K562 (cell line): ENCODE results near the gene CFP. TPM values are rescaled to one million over a fixed set of nuclear protein-coding genes. Genes with fewer than 3 reads are reported as not detected.

Experiments
- ASH1L ChIP-seq: fragments of 450-650 bp; IDR thresholded peaks from 2 replicates; pipeline ENCODE4 v1.6.1; 2018; ENCODE audit warnings: borderline replicate concordance, mild to moderate bottlenecking, low read depth; ENCODE audit not compliant: partially characterized antibody
- CREB3L1 ChIP-seq: fragments of 450-650 bp; IDR thresholded peaks from 2 replicates; pipeline ENCODE4 v1.6.1; 2014; ENCODE audit warnings: low read depth, mild to moderate bottlenecking, moderate library complexity, borderline replicate concordance
- CTBP1 ChIP-seq: fragments of 450-650 bp; IDR thresholded peaks from 2 replicates; pipeline ENCODE4 v1.6.1; 2016; ENCODE audit warnings: borderline replicate concordance
- E2F6 ChIP-seq, 2 experiments: IDR thresholded peaks; 2 replicates each; pipeline ENCODE4 v1.6.1; 2011; ENCODE audit warnings: borderline replicate concordance in 1 of 2, control low read depth in 1 of 2, low read depth in 1 of 2, low read length in 1 of 2, mild to moderate bottlenecking in 1 of 2, mixed read lengths in 1 of 2, moderate library complexity in 1 of 2; ENCODE audit not compliant: insufficient read depth in 1 of 2, insufficient read length in 1 of 2, poor library complexity in 1 of 2, severe bottlenecking in 1 of 2; ENCODE audit errors: extremely low read depth in 1 of 2
- MGA ChIP-seq: fragments of 450-650 bp; IDR thresholded peaks from 2 replicates; pipeline ENCODE4 v1.6.1; 2016; ENCODE audit warnings: mild to moderate bottlenecking, moderate library complexity
- MYBL2 ChIP-seq, 2 experiments: fragments of 450-650 bp in 1 of 2; sonication (generic) in 1 of 2; formaldehyde crosslinking in 1 of 2; IDR thresholded peaks; 2 replicates each; pipeline versions ENCODE4 v1.6.1 to v1.8.1; 2017 to 2022; ENCODE audit warnings: borderline replicate concordance in 1 of 2, inconsistent platforms in 1 of 2, low read depth in 1 of 2, mild to moderate bottlenecking in 1 of 2, missing genetic modification reagents in 1 of 2, moderate library complexity in 1 of 2
- POLR2A ChIP-seq: fragments of 450-650 bp; conservative IDR thresholded peaks from 2 replicates; pipeline ENCODE4 v1.6.1; 2016
- SAP30 ChIP-seq: fragments of 200-600 bp; sonication (generic); IDR thresholded peaks from 2 replicates; pipeline ENCODE4 v1.6.1; 2012; ENCODE audit warnings: borderline replicate concordance, low read depth, mild to moderate bottlenecking, moderate library complexity, low read length, control low read depth, inconsistent platforms; ENCODE audit not compliant: insufficient read depth, poor library complexity, severe bottlenecking
- SUPT5H ChIP-seq: fragments of 450-650 bp; IDR thresholded peaks from 2 replicates; pipeline ENCODE4 v1.6.1; 2016
- YBX1 ChIP-seq: fragments of 450-650 bp; IDR thresholded peaks from 2 replicates; pipeline ENCODE4 v1.7.1; 2016; ENCODE audit warnings: mild to moderate bottlenecking
- ZNF384 ChIP-seq: IDR thresholded peaks from 2 replicates; pipeline ENCODE4 v1.6.1; 2012; ENCODE audit warnings: low read depth, low read length, improper control_type of control experiment
- polyA plus RNA-seq, 8 experiments: library from polyadenylated mRNA; depleted of rRNA in 4 of 8; stranded (reverse) in 5 of 8; unstranded in 3 of 8; fragments of >200 nt; fragmentation: Nextera tagmentation in 2 of 8; fragmentation: Illumina TruSeq in 1 of 8; extraction: Ambion mirVana in 2 of 8; extraction: Trizol in 1 of 8; gene quantifications; 2 replicates each; pipeline versions ENCODE4 v1.2.1 to v1.2.3, GENCODE V29; 2011 to 2014; ENCODE audit warnings: inconsistent platforms in 1 of 8, missing spikeins in 1 of 8
- total RNA-seq, 7 experiments: library from RNA; depleted of rRNA in 6 of 7; stranded (reverse); fragments of >200 nt in 6 of 7; fragmentation: Illumina TruSeq in 2 of 7; extraction: Trizol in 2 of 7; gene quantifications; 2 replicates each; pipeline versions ENCODE4 v1.2.1 to v1.2.3, GENCODE V29; 2011 to 2021; ENCODE audit warnings: low replicate concordance in 1 of 7

The CFP gene
- total and polyA plus RNA-seq, 9 of the 15 experiments (the other 6 are each of a cell fraction or from before 2014, with no cell fraction given), result 0.18 to 2.0 (median 0.55) TPM

- 0 out of 2 replicates have a peak, but pooled peaks have one; percentile 51 for TF ChIP-seq MGA
- TF ChIP-seq ZNF384, result no peak
- peak; percentile 47; the same call in 1 of the 2 replicates for TF ChIP-seq CREB3L1
- TF ChIP-seq CTBP1, result no peak; the same call in none of the 2 replicates
- peak; percentile 38 for TF ChIP-seq ASH1L
- TF ChIP-seq SAP30, result peak; percentile 46
- no peak for TF ChIP-seq MYBL2 (IDR thresholded peaks at IDR 0.05; ENCODE audit: low read depth)
- no peak for TF ChIP-seq MYBL2 (CRISPR knock-in tag; IDR thresholded peaks at IDR 0.05; ENCODE audit: borderline replicate concordance)
- TF ChIP-seq E2F6 (IDR thresholded peaks at IDR 0.05; ENCODE audit: borderline replicate concordance in 1 of 2, extremely low read depth in 1 of 2, insufficient read depth in 1 of 2, insufficient read length in 1 of 2, low read depth in 1 of 2, low read length in 1 of 2, poor library complexity in 1 of 2, severe bottlenecking in 1 of 2), result peak; percentile 46 to 57
- peak; percentile 67 for TF ChIP-seq POLR2A
- peak; percentile 63 for TF ChIP-seq SUPT5H
- no peak for TF ChIP-seq YBX1
Observed at GRCh38 chrX:47650164-47651042, 20.7 kb upstream of the CFP start, which contains the start of gene ELK1 (continued).
